Astrocyte (in vitro differentiated cells and primary cell): ENCODE data around the gene C5. TPM values are rescaled to one million over a fixed set of nuclear protein-coding genes. Genes with fewer than 3 reads are reported as not detected.

ENCODE experiments used
- DNase-seq: peaks from one replicate; pipeline ENCODE4 v3.0.0-alpha.2; 2010; ENCODE audit warnings: low read depth
- FAIRE-seq: peaks from 2 replicates; lab custom pipeline; 2011; peaks lifted over from hg19 to GRCh38; lab: Jason Lieb, UNC
- H2AFZ ChIP-seq: 2 replicates; pipeline ENCODE4 v1.6.0; 2012; ENCODE audit warnings: low read depth, low read length, inconsistent platforms
- H3K27ac ChIP-seq: 2 replicates; pipeline ENCODE4 v1.5.1; 2011; ENCODE audit warnings: low read depth, low read length, inconsistent platforms
- H3K27me3 ChIP-seq: 2 replicates; pipeline ENCODE4 v1.6.0; 2011; ENCODE audit warnings: low read length, inconsistent platforms; ENCODE audit not compliant: insufficient read depth
- H3K36me3 ChIP-seq: 2 replicates; pipeline ENCODE4 v1.5.1; 2011; ENCODE audit warnings: low read length, inconsistent platforms; ENCODE audit not compliant: insufficient read depth
- H3K4me1 ChIP-seq: 2 replicates; pipeline ENCODE4 v1.5.1; 2011; ENCODE audit warnings: low read length, inconsistent platforms; ENCODE audit not compliant: insufficient read depth
- H3K4me2 ChIP-seq: 2 replicates; pipeline ENCODE4 v1.6.0; 2012; ENCODE audit warnings: low read length, inconsistent platforms
- H3K4me3 ChIP-seq: 2 replicates; pipeline ENCODE4 v1.5.1; 2011; ENCODE audit warnings: low read depth, mild to moderate bottlenecking, low read length, inconsistent platforms; ENCODE audit not compliant: insufficient read depth
- H3K79me2 ChIP-seq: 2 replicates; pipeline ENCODE4 v1.6.0; 2012; ENCODE audit warnings: mild to moderate bottlenecking, low read length, inconsistent platforms; ENCODE audit not compliant: insufficient read depth
- H3K9ac ChIP-seq: 2 replicates; pipeline ENCODE4 v1.6.0; 2012; ENCODE audit warnings: mild to moderate bottlenecking, low read length, inconsistent platforms
- H3K9me3 ChIP-seq: 2 replicates; pipeline ENCODE4 v1.5.1; 2012; ENCODE audit warnings: low read depth, mild to moderate bottlenecking, low read length, inconsistent platforms; ENCODE audit not compliant: insufficient read depth
- H4K20me1 ChIP-seq: 2 replicates; pipeline ENCODE4 v1.6.0; 2012; ENCODE audit warnings: low read length, inconsistent platforms; ENCODE audit not compliant: insufficient read depth
- H3K27ac Mint-ChIP-seq: one replicate; pipeline ENCODE4 v1.8.0; 2021; ENCODE audit warnings: mild to moderate bottlenecking, mixed read lengths; ENCODE audit not compliant: unreplicated experiment
- H3K27me3 Mint-ChIP-seq: one replicate; pipeline ENCODE4 v1.8.0; 2021; ENCODE audit warnings: low read depth, mixed read lengths; ENCODE audit not compliant: unreplicated experiment
- H3K36me3 Mint-ChIP-seq: one replicate; pipeline ENCODE4 v1.8.0; 2021; ENCODE audit warnings: low read depth, mixed read lengths; ENCODE audit not compliant: unreplicated experiment
- H3K4me1 Mint-ChIP-seq: one replicate; pipeline ENCODE4 v1.8.0; 2021; ENCODE audit warnings: low read depth, mixed read lengths; ENCODE audit not compliant: unreplicated experiment
- H3K4me3 Mint-ChIP-seq: one replicate; pipeline ENCODE4 v1.8.0; 2021; ENCODE audit warnings: mild to moderate bottlenecking, moderate library complexity, mixed read lengths; ENCODE audit not compliant: unreplicated experiment
- H3K9me3 Mint-ChIP-seq: one replicate; pipeline ENCODE4 v1.8.0; 2021; ENCODE audit warnings: mild to moderate bottlenecking, mixed read lengths; ENCODE audit not compliant: unreplicated experiment
- EZH2 ChIP-seq: IDR thresholded peaks from 2 replicates; pipeline ENCODE4 v1.6.1; 2012; ENCODE audit warnings: mild to moderate bottlenecking, low read length, inconsistent platforms; ENCODE audit not compliant: insufficient read depth
- total RNA-seq: library from RNA; stranded (reverse); gene quantifications from 2 replicates; pipeline ENCODE4 v1.2.1, GENCODE V29; 2021
- TF ChIP-seq, protein P1 (sequence below): IDR thresholded peaks from 2 replicates; pipeline ENCODE4 v1.5.1; 2011; ENCODE audit warnings: low read depth, mild to moderate bottlenecking, inconsistent platforms, low read length, moderate library complexity; ENCODE audit not compliant: insufficient read depth

The C5 gene
- total RNA-seq, 1 donor from 2014 or later: 1.1 TPM

GRCh38 chr9:120916991-120917880 is 132.8 kb downstream of the C5 start:
- H3K4me3 Mint-ChIP-seq: no peak overlapping the region
- no peaks in the 10 kb centered on the region for H3K27me3 ChIP-seq

DNA sequence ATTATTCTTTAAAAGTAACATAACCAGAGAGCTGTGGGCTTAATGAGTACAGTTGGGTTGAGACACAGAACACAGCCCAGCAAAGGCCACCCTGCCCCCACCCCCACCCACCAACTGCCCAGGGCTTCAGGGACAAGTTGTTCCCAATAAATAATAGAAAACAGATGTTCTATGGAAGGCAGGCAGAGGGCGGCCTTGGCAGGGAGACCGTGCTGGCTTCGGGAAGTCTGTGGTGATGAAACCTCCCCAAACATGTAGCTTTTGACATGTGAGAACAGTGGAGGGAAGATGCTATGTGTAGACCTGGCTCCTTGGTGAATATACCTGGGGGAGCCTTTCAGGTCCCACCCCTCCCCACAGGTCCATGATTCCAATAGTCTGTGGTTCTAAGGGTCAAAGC is 133.5 kb downstream of the C5 start:
- H3K4me3 ChIP-seq: no peak overlapping the region
- H3K9me3 Mint-ChIP-seq: peaks cover 2% of the 10 kb centered on the region
- no peak overlapping the region for H3K27ac Mint-ChIP-seq
- no peak for DNase-seq
- no peaks in the 10 kb centered on the region for H4K20me1 ChIP-seq
- no peaks in the 10 kb centered on the region for H3K27me3 Mint-ChIP-seq
- no peaks in the 10 kb centered on the region for H3K9me3 ChIP-seq
- peaks cover 2% of the 10 kb centered on the region for H3K36me3 Mint-ChIP-seq
- no peaks in the 10 kb centered on the region for H3K79me2 ChIP-seq
- H3K36me3 ChIP-seq: peaks cover 3% of the 10 kb centered on the region
- no peak overlapping the region for H3K4me2 ChIP-seq
- peaks cover 8% of the 10 kb centered on the region for H3K4me1 ChIP-seq
- H3K27ac ChIP-seq: no peak overlapping the region
- TF ChIP-seq, protein P1, sequence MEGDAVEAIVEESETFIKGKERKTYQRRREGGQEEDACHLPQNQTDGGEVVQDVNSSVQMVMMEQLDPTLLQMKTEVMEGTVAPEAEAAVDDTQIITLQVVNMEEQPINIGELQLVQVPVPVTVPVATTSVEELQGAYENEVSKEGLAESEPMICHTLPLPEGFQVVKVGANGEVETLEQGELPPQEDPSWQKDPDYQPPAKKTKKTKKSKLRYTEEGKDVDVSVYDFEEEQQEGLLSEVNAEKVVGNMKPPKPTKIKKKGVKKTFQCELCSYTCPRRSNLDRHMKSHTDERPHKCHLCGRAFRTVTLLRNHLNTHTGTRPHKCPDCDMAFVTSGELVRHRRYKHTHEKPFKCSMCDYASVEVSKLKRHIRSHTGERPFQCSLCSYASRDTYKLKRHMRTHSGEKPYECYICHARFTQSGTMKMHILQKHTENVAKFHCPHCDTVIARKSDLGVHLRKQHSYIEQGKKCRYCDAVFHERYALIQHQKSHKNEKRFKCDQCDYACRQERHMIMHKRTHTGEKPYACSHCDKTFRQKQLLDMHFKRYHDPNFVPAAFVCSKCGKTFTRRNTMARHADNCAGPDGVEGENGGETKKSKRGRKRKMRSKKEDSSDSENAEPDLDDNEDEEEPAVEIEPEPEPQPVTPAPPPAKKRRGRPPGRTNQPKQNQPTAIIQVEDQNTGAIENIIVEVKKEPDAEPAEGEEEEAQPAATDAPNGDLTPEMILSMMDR: no peak
- TF ChIP-seq EZH2: no peak
- no peak overlapping the region for H2AFZ ChIP-seq
- no peaks in the 10 kb centered on the region for H3K27me3 ChIP-seq
- H3K4me1 Mint-ChIP-seq: peaks cover 19% of the 10 kb centered on the region
- no peak overlapping the region for H3K9ac ChIP-seq
- no peak overlapping the region for H3K4me3 Mint-ChIP-seq
- FAIRE-seq: no peak

More at GRCh38 chr9:120916991-120917880, 132.8 kb downstream of the C5 start:
- Histone ChIP-seq H4K20me1 (no peaks in the 10 kb centered on the region), H3K4me2 (no peak overlapping the region), H2AFZ (no peak overlapping the region), H3K36me3 (no peaks in the 10 kb centered on the region), H3K27ac (no peak overlapping the region), H3K9ac (no peak overlapping the region), H3K9me3 (no peaks in the 10 kb centered on the region), H3K79me2 (no peaks in the 10 kb centered on the region), H3K4me3 (no peak overlapping the region), H3K4me1 (peaks cover 8% of the 10 kb centered on the region)
- FAIRE-seq (no peak), DNase-seq (no peak)
- peaks cover 2% of the 10 kb centered on the region for H3K36me3 Mint-ChIP-seq
- peaks cover 2% of the 10 kb centered on the region for H3K9me3 Mint-ChIP-seq
- peaks cover 19% of the 10 kb centered on the region for H3K4me1 Mint-ChIP-seq
- H3K27ac Mint-ChIP-seq: no peak overlapping the region
- no peaks in the 10 kb centered on the region for H3K27me3 Mint-ChIP-seq
- TF ChIP-seq EZH2: no peak
- TF ChIP-seq, protein P1: no peak
